Duodenal mucosa (tissue), 2 donors: ENCODE results near the gene LGALS7B.

ENCODE experiments used
- H3K27ac ChIP-seq: one replicate; pipeline ENCODE4 v1.7.0; 2013; ENCODE audit warnings: low read depth, low read length
- H3K27me3 ChIP-seq, 2 donors: one replicate each; pipeline ENCODE4 v1.7.0; 2013; ENCODE audit warnings: low read length in 2 of 2, control low read depth in 1 of 2; ENCODE audit not compliant: insufficient read depth in 2 of 2, control insufficient read depth in 1 of 2
- H3K36me3 ChIP-seq, 2 donors: one replicate each; pipeline ENCODE4 v1.7.0; 2013; ENCODE audit warnings: low read length in 2 of 2, control low read depth in 1 of 2; ENCODE audit not compliant: insufficient read depth in 2 of 2, control insufficient read depth in 1 of 2
- H3K4me1 ChIP-seq, 2 donors: one replicate each; pipeline ENCODE4 v1.7.0; 2013; ENCODE audit warnings: low read length in 2 of 2, control low read depth in 1 of 2; ENCODE audit not compliant: insufficient read depth in 2 of 2, control insufficient read depth in 1 of 2
- H3K4me3 ChIP-seq, 2 donors: one replicate each; pipeline ENCODE4 v1.7.0; 2013; ENCODE audit warnings: low read length in 2 of 2, low read depth in 1 of 2
- H3K9ac ChIP-seq, 2 donors: one replicate each; pipeline ENCODE4 v1.7.0; 2013; ENCODE audit warnings: low read length in 2 of 2, low read depth in 1 of 2
- H3K9me3 ChIP-seq, 2 donors: one replicate each; pipeline ENCODE4 v1.7.0; 2013; ENCODE audit warnings: low read length in 2 of 2, control low read depth in 1 of 2; ENCODE audit not compliant: control insufficient read depth in 1 of 2

Gene LGALS7B

GRCh38 chr19:38788478-38789243, at the start of gene LGALS7B:
LGALS7B (plus strand) TSS chr19:38789200; CDS start chr19:38789227, 27 bp downstream.
- Histone ChIP-seq H3K36me3 (no peaks in the 10 kb centered on the region), H3K9ac (no peak within 1 kb of the TSS)

DNA sequence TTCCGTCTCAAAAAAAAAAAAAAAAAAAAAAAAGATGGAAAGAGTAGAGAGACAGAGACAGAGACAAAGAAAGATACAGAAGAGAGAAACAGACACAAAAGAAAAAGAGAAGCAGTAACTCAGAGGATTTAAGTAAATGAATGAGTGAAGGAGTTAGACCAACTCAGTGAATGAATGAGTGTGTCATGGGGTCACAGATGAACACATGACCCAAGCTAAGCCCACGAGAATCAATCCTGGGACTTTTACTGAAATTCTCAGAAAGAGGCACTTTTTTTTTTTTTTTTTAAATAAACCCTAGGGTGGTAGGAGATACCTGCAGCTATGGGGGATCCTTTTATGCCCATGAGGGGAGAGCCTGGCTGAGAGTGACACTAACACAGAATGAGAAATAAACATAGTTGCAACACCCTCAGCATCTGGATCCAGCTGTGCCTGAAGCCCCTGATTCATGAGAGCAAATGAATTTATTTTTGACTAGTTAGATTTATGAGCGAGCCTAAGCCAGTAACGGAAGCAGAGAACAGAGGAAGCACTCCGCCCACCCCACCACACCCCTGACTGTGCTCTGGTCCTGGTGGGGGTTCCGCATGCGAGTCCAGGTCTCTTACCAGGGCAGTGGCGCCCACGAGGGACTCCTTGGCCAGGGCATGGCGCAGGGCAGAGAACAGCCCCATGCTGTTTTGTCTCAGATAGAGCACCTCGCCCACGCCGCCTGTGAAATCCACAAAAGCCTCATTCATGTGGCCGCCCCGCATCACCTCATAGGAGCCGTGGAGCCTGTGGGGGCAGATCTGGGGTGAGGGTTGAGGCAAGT, 49.4 kb upstream of the LGALS7B start:
- Histone ChIP-seq H3K4me1 (peaks cover 5 to 6% of the 10 kb centered on the region in 2 donors), H3K27me3 (no peaks in the 10 kb centered on the region), H3K9me3 (no peaks in the 10 kb centered on the region), H3K9ac (no peak overlapping the region), H3K27ac (no peak overlapping the region), H3K36me3 (no peaks in the 10 kb centered on the region), H3K4me3 (no peak overlapping the region)

More at GRCh38 chr19:38788478-38789243, at the start of gene LGALS7B:
- H3K4me1 ChIP-seq = peaks cover 3 to 7% of the 10 kb centered on the region in 2 donors
- no peaks in the 10 kb centered on the region for H3K27me3 ChIP-seq
- no peak within 1 kb of the TSS for H3K4me3 ChIP-seq
- H3K9me3 ChIP-seq = no peaks in the 10 kb centered on the region
- H3K27ac ChIP-seq = no peak within 1 kb of the TSS

- Histone ChIP-seq H3K27ac (no peak overlapping the region), H3K4me3 (no peak overlapping the region), H3K9ac (no peak overlapping the region), H3K9me3 (no peaks in the 10 kb centered on the region), H3K27me3 (no peaks in the 10 kb centered on the region), H3K4me1 (peaks cover 0 to under 1% of the 10 kb centered on the region in 2 donors), H3K36me3 (no peaks in the 10 kb centered on the region)
Observed at GRCh38 chr19:38740257-38740592, 48.8 kb upstream of the LGALS7B start.

DNA sequence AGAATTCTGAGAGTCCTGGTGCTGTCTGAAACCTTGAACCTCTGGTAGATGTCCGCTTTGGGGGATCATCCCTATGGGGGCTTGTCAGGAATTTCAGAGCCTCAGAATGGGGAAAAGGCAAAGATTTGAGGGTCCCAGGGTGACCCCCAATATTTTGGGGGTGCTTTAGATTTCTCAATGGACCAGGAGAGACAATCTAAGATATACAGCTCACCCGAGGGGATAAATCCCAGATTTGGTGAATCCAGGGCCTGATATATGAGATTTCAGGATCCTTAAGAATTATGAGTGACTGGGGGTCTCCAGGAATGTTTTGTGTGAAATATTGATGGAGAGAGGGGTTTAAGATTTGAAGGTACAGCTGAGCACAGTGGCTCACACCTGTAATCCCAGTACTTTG, 48.1 kb upstream of the LGALS7B start:
- no peaks in the 10 kb centered on the region for H3K27me3 ChIP-seq

GRCh38 chr19:38741670-38742069, 47.3 kb upstream of the LGALS7B start:
- Histone ChIP-seq H3K27ac (no peak overlapping the region), H3K9me3 (no peaks in the 10 kb centered on the region), H3K36me3 (no peaks in the 10 kb centered on the region), H3K4me1 (no peaks in the 10 kb centered on the region), H3K4me3 (no peak overlapping the region), H3K9ac (no peak overlapping the region), H3K27me3 (no peaks in the 10 kb centered on the region)

More for the DNA sequence above, 48.1 kb upstream of the LGALS7B start:
- no peaks in the 10 kb centered on the region for H3K4me1 ChIP-seq
- no peak overlapping the region for H3K9ac ChIP-seq
- H3K36me3 ChIP-seq = no peaks in the 10 kb centered on the region
- no peak overlapping the region for H3K27ac ChIP-seq
- no peak overlapping the region for H3K4me3 ChIP-seq
- no peaks in the 10 kb centered on the region for H3K9me3 ChIP-seq

DNA sequence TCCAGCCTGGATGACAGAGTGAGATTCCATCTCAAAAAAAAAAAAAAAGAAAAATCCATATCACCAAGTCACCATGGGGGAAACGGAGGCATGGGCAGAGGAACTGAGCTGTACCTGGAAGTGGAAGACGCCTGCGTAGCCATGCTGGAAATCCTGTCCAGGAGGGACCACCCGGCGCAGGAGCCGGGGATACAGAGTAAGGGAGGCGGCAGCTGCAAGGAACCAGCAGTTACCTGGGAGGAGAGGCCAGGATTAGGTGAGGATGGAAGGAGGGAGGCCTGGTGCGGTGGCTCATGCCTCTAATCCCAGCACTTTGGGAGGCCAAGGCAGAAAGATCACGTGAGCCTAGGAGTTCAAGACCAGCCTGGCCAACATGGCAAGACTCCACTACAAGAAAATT, 46.7 kb upstream of the LGALS7B start:
- no peak overlapping the region for H3K4me3 ChIP-seq
- no peaks in the 10 kb centered on the region for H3K36me3 ChIP-seq
- H3K27ac ChIP-seq = no peak overlapping the region
- no peaks in the 10 kb centered on the region for H3K27me3 ChIP-seq
- H3K9ac ChIP-seq = no peak overlapping the region
- H3K9me3 ChIP-seq = no peaks in the 10 kb centered on the region
- H3K4me1 ChIP-seq = no peaks in the 10 kb centered on the region

DNA sequence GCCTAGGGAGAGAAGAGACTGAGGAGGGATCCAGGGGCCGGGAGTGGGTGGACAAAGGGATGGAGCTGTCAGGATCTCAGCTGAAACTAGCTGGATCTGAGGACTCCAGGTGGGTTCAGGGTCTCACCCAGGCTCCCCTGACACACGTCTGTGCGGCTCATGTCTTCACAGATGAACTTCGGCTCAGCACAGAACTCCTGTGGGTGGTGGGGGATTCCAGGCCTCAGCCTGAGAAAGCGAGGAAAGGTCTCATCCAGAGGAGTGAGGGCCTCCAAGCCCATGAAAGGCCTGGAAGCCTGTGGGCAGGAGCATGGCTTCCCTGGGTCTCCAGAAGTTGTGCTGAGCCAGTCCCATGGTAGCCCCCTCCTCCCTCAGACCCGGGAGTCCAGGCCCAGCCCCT, 46.1 kb upstream of the LGALS7B start:
- no peak overlapping the region for H3K4me3 ChIP-seq
- no peaks in the 10 kb centered on the region for H3K36me3 ChIP-seq
- no peaks in the 10 kb centered on the region for H3K27me3 ChIP-seq
- no peaks in the 10 kb centered on the region for H3K4me1 ChIP-seq
- no peaks in the 10 kb centered on the region for H3K9me3 ChIP-seq
- no peak overlapping the region for H3K27ac ChIP-seq
- H3K9ac ChIP-seq = no peak overlapping the region

- no peak overlapping the region for H3K9ac ChIP-seq
- no peaks in the 10 kb centered on the region for H3K9me3 ChIP-seq
- no peaks in the 10 kb centered on the region for H3K27me3 ChIP-seq
- H3K4me1 ChIP-seq = no peaks in the 10 kb centered on the region
- no peaks in the 10 kb centered on the region for H3K36me3 ChIP-seq
- no peak overlapping the region for H3K27ac ChIP-seq
- H3K4me3 ChIP-seq = no peak overlapping the region
Observed at GRCh38 chr19:38743394-38744297, 45.4 kb upstream of the LGALS7B start.

DNA sequence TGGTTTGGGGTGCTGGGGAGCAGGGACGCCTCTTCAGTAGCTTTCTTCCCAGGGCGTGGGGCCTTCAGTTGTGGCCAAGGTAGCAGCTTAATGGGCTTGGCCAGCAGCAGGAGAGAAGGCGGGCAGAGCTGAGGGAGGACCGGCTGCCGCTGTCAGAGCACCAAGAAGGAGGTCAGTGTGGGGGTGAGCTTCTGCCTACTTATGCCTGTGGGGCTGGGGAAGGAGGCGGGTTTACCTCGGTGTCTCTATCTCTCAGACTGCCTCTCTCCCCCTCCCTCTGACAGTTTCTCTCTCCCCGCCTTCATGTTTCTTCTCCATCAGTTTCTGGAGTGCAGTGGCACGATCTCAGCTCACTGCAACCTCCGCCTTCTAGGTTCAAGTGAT, 44.7 kb upstream of the LGALS7B start, which contains the start of gene CAPN12:
Gene CAPN12 (minus strand): TSS at position 177 of the 384 bp plus-strand sequence. CDS start 309 bp downstream, outside the sequence.
- Histone ChIP-seq H3K4me3 (no peak within 1 kb of the TSS), H3K36me3 (no peaks in the 10 kb centered on the region), H3K27me3 (no peaks in the 10 kb centered on the region), H3K9me3 (no peaks in the 10 kb centered on the region), H3K4me1 (no peaks in the 10 kb centered on the region), H3K9ac (no peak within 1 kb of the TSS), H3K27ac (no peak within 1 kb of the TSS)
